Measurements from ENCODE around the gene ANKMY2. TPM values are rescaled to one million over a fixed set of nuclear protein-coding genes. Genes with fewer than 3 reads are reported as not detected.
A peak's percentile ranks its signal among the peaks of the same experiment; 100 is the strongest.
"Not testable (repeated sequence)": the region's sequence is repeated elsewhere in the genome, so short reads cannot be mapped to it uniquely, and the experiment has no call there.

ANKMY2 gene
- 21.5 TPM for total RNA-seq
- long read RNA-seq, transcript ANKMY2-201 (10 exons, 2,555 nt): major isoform, 61 of 65 reads
- long read RNA-seq, partial matches to known transcripts: 3 of 65 reads
- long read RNA-seq, other reads (novel, unspliced or antisense): 1 of 65 reads

- DNase-seq: peak; percentile 97
- peak; percentile 96 for ATAC-seq (ENCODE audit: poor library complexity)
- intact Hi-C loops (cut with DNase I): no loop called here
Observed at GRCh38 chr7:16645593-16646471, at the start of gene ANKMY2, which contains the start of gene BZW2. Gene ANKMY2 (minus strand): TSS chr7:16645754. CDS start chr7:16645573, 181 bp downstream. Gene BZW2 (plus strand): TSS chr7:16646181. CDS start chr7:16665444, 19,263 bp downstream.

DNA sequence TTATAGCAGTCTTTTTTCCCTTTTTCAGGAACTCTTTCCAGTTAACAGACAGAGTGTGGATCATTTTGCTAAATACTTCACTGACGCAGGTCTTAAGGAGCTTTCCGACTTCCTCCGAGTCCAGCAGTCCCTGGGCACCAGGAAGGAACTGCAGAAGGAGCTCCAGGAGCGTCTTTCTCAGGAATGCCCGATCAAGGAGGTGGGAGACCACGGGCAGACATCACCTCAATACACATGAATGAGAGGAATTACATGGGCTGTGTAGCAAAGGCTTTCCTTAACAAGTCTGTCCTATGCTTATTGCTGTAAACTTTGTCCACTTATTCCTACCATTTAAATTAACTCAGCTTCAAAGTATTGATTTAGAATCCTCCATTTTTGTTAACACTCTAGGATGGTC, 49.3 kb upstream of the ANKMY2 start:
- ATAC-seq (ENCODE audit: poor library complexity) (no peak), DNase-seq (no peak)
- intact Hi-C loops (cut with DNase I): loop anchor here (5.0 kb wide), 1 partner anchor 222 kb away; no protein-coding TSS in a partner anchor

DNA sequence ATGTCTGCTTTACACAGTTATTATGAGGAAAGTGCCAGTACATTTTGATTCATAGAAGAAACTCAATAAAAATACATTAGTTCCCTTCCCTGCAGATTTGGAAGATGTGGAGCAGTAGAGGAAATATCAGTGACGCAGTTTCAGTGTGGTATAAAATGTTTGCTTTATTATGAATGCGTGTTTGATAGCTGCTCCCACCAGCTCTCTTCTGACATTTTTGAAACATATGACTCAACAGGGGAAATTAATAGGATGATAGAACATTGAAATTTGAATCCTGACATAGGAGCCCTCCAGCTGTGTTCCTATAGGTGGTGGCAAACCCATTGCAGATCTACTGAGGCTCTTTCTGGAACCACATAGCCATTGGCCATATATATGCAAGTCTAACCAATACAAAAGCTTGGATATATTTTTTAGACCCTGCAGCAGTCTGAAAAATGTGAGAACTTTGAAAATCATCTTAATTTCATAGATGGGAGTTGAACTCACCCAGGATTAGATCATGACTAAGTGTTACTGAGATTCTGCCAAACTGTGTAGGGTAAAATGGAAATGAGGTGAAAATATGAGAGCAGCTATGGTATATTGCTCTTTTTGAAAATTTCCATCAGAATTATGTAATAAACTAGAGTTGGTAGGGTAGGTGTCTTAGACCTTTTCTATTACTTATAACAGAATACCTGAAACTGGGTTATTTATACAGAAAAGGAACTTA, 48.2 kb upstream of the ANKMY2 start:
- DNase-seq (no peak), ATAC-seq (ENCODE audit: poor library complexity) (no peak)
- intact Hi-C loops (cut with DNase I): no loop called here

- no peak for ATAC-seq (ENCODE audit: poor library complexity)
Observed at GRCh38 chr7:16691241-16691640, 45.7 kb upstream of the ANKMY2 start.

GRCh38 chr7:16688249-16688648, 42.7 kb upstream of the ANKMY2 start:
- no peak for DNase-seq
- intact Hi-C loops (cut with DNase I): no loop called here
- no peak for ATAC-seq (ENCODE audit: poor library complexity)

More at GRCh38 chr7:16691241-16691640, 45.7 kb upstream of the ANKMY2 start:
- intact Hi-C loops (cut with DNase I): no loop called here
- no peak for DNase-seq

DNA sequence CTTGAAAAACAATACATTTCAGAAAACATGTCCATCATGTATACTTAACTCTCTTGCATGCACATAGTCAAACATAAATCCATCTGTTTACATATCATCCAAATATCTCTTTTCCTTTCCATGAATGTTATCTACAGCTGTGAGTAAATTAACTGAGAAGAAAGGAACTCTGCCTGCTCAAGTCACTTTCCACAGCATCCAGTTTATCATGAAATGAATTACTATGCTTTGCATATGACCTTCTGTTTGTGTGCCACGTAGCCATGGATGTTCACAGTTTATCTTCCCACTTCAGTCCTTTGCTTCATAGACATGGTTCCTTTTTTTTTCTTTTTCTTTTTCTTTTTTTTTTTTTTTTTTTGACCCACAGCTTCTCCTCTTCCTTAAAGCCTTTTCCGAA, 40.0 kb upstream of the ANKMY2 start:
- ATAC-seq (ENCODE audit: poor library complexity) (no peak), DNase-seq (no peak)
- intact Hi-C loops (cut with DNase I): no loop called here

- ATAC-seq (ENCODE audit: poor library complexity) (no peak), DNase-seq (no peak)
- intact Hi-C loops (cut with DNase I): no loop called here
Observed at GRCh38 chr7:16684935-16685334, 39.4 kb upstream of the ANKMY2 start.

GRCh38 chr7:16678645-16679566, 33.4 kb upstream of the ANKMY2 start:
- ATAC-seq (ENCODE audit: poor library complexity); intact Hi-C loops (cut with DNase I); DNase-seq: not testable (repeated sequence)

- no peak for ATAC-seq (ENCODE audit: poor library complexity)
- DNase-seq: no peak
- intact Hi-C loops (cut with DNase I): no loop called here
Observed at GRCh38 chr7:16677978-16678494, 32.5 kb upstream of the ANKMY2 start.

DNA sequence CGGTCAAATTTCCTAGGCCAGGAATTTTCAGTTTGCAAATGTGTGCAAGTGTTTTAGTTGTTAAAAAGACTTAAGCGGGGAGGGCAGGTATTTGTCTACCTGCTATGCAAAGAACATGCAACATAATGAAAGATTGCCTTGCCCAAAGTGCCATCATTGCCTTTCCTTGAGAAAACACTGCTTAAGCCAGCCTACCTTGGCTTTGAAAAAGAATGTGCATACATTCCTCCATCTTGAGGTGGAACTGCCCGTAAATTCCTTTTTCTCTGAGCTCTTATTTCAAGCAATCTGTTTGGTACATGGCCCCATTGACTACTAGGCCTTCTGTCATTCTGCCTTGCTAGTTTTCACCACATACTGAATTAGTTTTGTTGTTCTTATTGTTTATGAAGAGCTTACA, 29.7 kb upstream of the ANKMY2 start:
- intact Hi-C loops (cut with DNase I): no loop called here
- ATAC-seq (ENCODE audit: poor library complexity) (no peak), DNase-seq (no peak)

DNA sequence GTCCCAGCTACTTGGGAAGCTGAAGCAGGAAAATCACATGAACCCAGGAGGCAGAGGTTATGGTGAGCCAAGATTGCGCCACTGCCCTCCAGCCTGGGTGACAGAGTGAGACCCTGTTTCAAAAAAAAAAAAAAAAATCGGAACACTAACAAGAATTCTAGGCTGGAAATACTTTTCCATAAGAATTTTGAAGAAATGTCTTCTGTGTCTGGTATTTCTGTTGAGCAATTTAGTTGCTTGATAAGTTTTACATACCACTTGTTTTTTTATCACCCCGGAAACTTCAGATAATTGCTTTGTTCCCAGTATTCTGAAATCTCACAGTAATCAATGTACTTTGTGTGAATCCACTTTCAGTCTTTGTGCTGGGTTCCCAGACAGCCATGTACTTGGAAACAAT, 26.3 kb upstream of the ANKMY2 start:
- intact Hi-C loops (cut with DNase I): no loop called here
- ATAC-seq (ENCODE audit: poor library complexity) (no peak), DNase-seq (no peak)

GRCh38 chr7:16670731-16671344, 25.3 kb upstream of the ANKMY2 start:
- no peak for ATAC-seq (ENCODE audit: poor library complexity)
- intact Hi-C loops (cut with DNase I): no loop called here
- DNase-seq: no peak

GRCh38 chr7:16670021-16670420, 24.5 kb upstream of the ANKMY2 start:
- intact Hi-C loops (cut with DNase I): no loop called here
- DNase-seq: no peak
- ATAC-seq (ENCODE audit: poor library complexity): peak; percentile 32

GRCh38 chr7:16669581-16669980, 24.0 kb upstream of the ANKMY2 start:
- ATAC-seq (ENCODE audit: poor library complexity) (no peak), DNase-seq (no peak)
- intact Hi-C loops (cut with DNase I): no loop called here

GRCh38 chr7:16668978-16669377, 23.4 kb upstream of the ANKMY2 start:
- intact Hi-C loops (cut with DNase I): no loop called here
- DNase-seq: no peak

GRCh38 chr7:16668049-16668858, 22.7 kb upstream of the ANKMY2 start:
- ATAC-seq (ENCODE audit: poor library complexity) (peak; percentile 88), DNase-seq (peak; percentile 71)
- intact Hi-C loops (cut with DNase I): no loop called here

More at GRCh38 chr7:16668978-16669377, 23.4 kb upstream of the ANKMY2 start:
- ATAC-seq (ENCODE audit: poor library complexity): no peak

- intact Hi-C loops (cut with DNase I): no loop called here
- ATAC-seq (ENCODE audit: poor library complexity): peak; percentile 21
- DNase-seq: no peak
Observed at GRCh38 chr7:16667355-16667754, 21.8 kb upstream of the ANKMY2 start.
